Chondrocyte (in vitro differentiated cells): ENCODE measurements around the gene FBLN5. TPM values are rescaled to one million over a fixed set of nuclear protein-coding genes. Genes with fewer than 3 reads are reported as not detected.
A peak's percentile ranks its signal among the peaks of the same experiment; 100 is the strongest.

ENCODE experiments used
- DNase-seq: peaks from one replicate; pipeline ENCODE4 v3.0.0; 2021; ENCODE audit warnings: mixed read lengths, low spot score
- H3K27ac Mint-ChIP-seq: one replicate; pipeline ENCODE4 v1.8.0; 2021; ENCODE audit warnings: mild to moderate bottlenecking, moderate library complexity, mixed read lengths; ENCODE audit not compliant: unreplicated experiment
- H3K27me3 Mint-ChIP-seq: 2 replicates; pipeline ENCODE4 v1.8.0; 2021; ENCODE audit warnings: low read depth, mixed read lengths
- H3K36me3 Mint-ChIP-seq: 2 replicates; pipeline ENCODE4 v1.8.0; 2021; ENCODE audit warnings: low read depth, mixed read lengths
- H3K4me1 Mint-ChIP-seq: 2 replicates; pipeline ENCODE4 v1.8.0; 2021; ENCODE audit warnings: low read depth, mild to moderate bottlenecking, mixed read lengths
- H3K4me3 Mint-ChIP-seq: one replicate; pipeline ENCODE4 v1.8.0; 2021; ENCODE audit warnings: mild to moderate bottlenecking, moderate library complexity, mixed read lengths; ENCODE audit not compliant: unreplicated experiment
- H3K9me3 Mint-ChIP-seq: 2 replicates; pipeline ENCODE4 v1.8.0; 2021; ENCODE audit warnings: low read depth, mixed read lengths
- CTCF ChIP-seq: fragments of 200-600 bp; sonication (generic); IDR thresholded peaks from 2 replicates; pipeline ENCODE4 v1.5.0; 2021; ENCODE audit warnings: antibody characterized with exemption, mild to moderate bottlenecking, moderate library complexity
- total RNA-seq: library from RNA; stranded (reverse); gene quantifications from 3 replicates; pipeline ENCODE4 v1.2.1, GENCODE V29; 2021

The FBLN5 gene
- total RNA-seq, 1 donor from 2014 or later = 1,232 TPM

- peaks cover 51% of the 10 kb centered on the region for H3K4me1 Mint-ChIP-seq
- peak overlapping the region; percentile 99 for H3K4me3 Mint-ChIP-seq
- peak overlapping the region; percentile 95 for H3K27ac Mint-ChIP-seq
- no peaks in the 10 kb centered on the region for H3K27me3 Mint-ChIP-seq
- no peaks in the 10 kb centered on the region for H3K9me3 Mint-ChIP-seq
- no peak for DNase-seq
- peaks cover 21% of the 10 kb centered on the region for H3K36me3 Mint-ChIP-seq
- no peak for TF ChIP-seq CTCF
These were observed 646 bp downstream of the FBLN5 start for GRCh38 chr14:91946622-91947474.

GRCh38 chr14:91945751-91946621 is 1.5 kb downstream of the FBLN5 start:
- H3K4me3 Mint-ChIP-seq = peak overlapping the region; percentile 99
- H3K27me3 Mint-ChIP-seq = no peaks in the 10 kb centered on the region
- DNase-seq = no peak
- no peaks in the 10 kb centered on the region for H3K9me3 Mint-ChIP-seq
- no peak for TF ChIP-seq CTCF
- peaks cover 28% of the 10 kb centered on the region for H3K36me3 Mint-ChIP-seq
- peaks cover 59% of the 10 kb centered on the region for H3K4me1 Mint-ChIP-seq
- peak overlapping the region; percentile 95 for H3K27ac Mint-ChIP-seq

GRCh38 chr14:91942946-91943345 is 4.5 kb downstream of the FBLN5 start:
- peak overlapping the region; percentile 27 for H3K27ac Mint-ChIP-seq
- no peak for TF ChIP-seq CTCF
- DNase-seq = no peak
- peak overlapping the region; percentile 99 for H3K4me3 Mint-ChIP-seq
- peaks cover 71% of the 10 kb centered on the region for H3K4me1 Mint-ChIP-seq
- H3K27me3 Mint-ChIP-seq = no peaks in the 10 kb centered on the region
- H3K9me3 Mint-ChIP-seq = no peaks in the 10 kb centered on the region
- H3K36me3 Mint-ChIP-seq = peaks cover 50% of the 10 kb centered on the region

GRCh38 chr14:91942128-91942527 is 5.4 kb downstream of the FBLN5 start:
- H3K4me1 Mint-ChIP-seq = peaks cover 71% of the 10 kb centered on the region
- peaks cover 54% of the 10 kb centered on the region for H3K36me3 Mint-ChIP-seq
- TF ChIP-seq CTCF = no peak
- no peak for DNase-seq
- peak overlapping the region; percentile 51 for H3K27ac Mint-ChIP-seq
- H3K27me3 Mint-ChIP-seq = no peaks in the 10 kb centered on the region
- no peaks in the 10 kb centered on the region for H3K9me3 Mint-ChIP-seq
- no peak overlapping the region for H3K4me3 Mint-ChIP-seq

- H3K27ac Mint-ChIP-seq = peak overlapping the region; percentile 74
These were observed 7.3 kb downstream of the FBLN5 start for GRCh38 chr14:91940209-91940608.

More at GRCh38 chr14:91940209-91940608, 7.3 kb downstream of the FBLN5 start:
- Mint-ChIP-seq H3K27me3 (no peaks in the 10 kb centered on the region), H3K9me3 (no peaks in the 10 kb centered on the region), H3K4me1 (peaks cover 85% of the 10 kb centered on the region), H3K36me3 (peaks cover 71% of the 10 kb centered on the region), H3K4me3 (no peak overlapping the region)
- no peak for DNase-seq
- no peak for TF ChIP-seq CTCF
